K562 (cell line): ENCODE results near the gene PRDM12. TPM values are rescaled to one million over a fixed set of nuclear protein-coding genes. Genes with fewer than 3 reads are reported as not detected.

Experiments used
- BCL6 ChIP-seq: fragments of 250-450 bp; sonication (Bioruptor Pico); IDR thresholded peaks from 2 replicates; pipeline ENCODE4 v1.4.0; 2020
- BRCA1 ChIP-seq, 2 experiments: fragments of 450-650 bp in 1 of 2; sonication (generic) in 1 of 2; formaldehyde crosslinking in 1 of 2; IDR thresholded peaks; 2 replicates each; pipeline versions ENCODE4 v1.5.0 to v1.6.1; 2017 to 2020; ENCODE audit warnings: mild to moderate bottlenecking in 1 of 2, missing genetic modification reagents in 1 of 2
- CCAR2 ChIP-seq: fragments of 200-400 bp; formaldehyde crosslinking; IDR thresholded peaks from 2 replicates; pipeline ENCODE4 v1.6.1; 2017; ENCODE audit warnings: mild to moderate bottlenecking, low read depth, low read length
- EGR1 ChIP-seq: fragments of 450-650 bp; conservative IDR thresholded peaks from 2 replicates; pipeline ENCODE4 v1.6.1; 2017; ENCODE audit warnings: mild to moderate bottlenecking
- ETV5 ChIP-seq: sonication (generic); formaldehyde crosslinking; IDR thresholded peaks from 2 replicates; pipeline ENCODE4 v1.4.0; 2020; ENCODE audit warnings: low read depth, mild to moderate bottlenecking, missing genetic modification reagents
- ETV6 ChIP-seq, 3 experiments: fragments of 150-350 bp in 1 of 3; sonication (generic) in 1 of 3; formaldehyde crosslinking in 1 of 3; IDR thresholded peaks; 2 replicates each; pipeline versions ENCODE4 v1.6.1 to v1.8.0; 2014 to 2022; ENCODE audit warnings: borderline replicate concordance in 2 of 3, low read depth in 2 of 3, antibody characterized with exemption in 1 of 3, low read length in 1 of 3, mild to moderate bottlenecking in 1 of 3, missing genetic modification reagents in 1 of 3
- ILF3 ChIP-seq: fragments of 450-650 bp; IDR thresholded peaks from 2 replicates; pipeline ENCODE4 v1.6.1; 2018; ENCODE audit warnings: antibody characterized with exemption, mild to moderate bottlenecking, moderate library complexity, borderline replicate concordance
- JUN ChIP-seq, 2 experiments: sonication (generic) in 1 of 2; formaldehyde crosslinking in 1 of 2; IDR thresholded peaks; 2 replicates each; pipeline versions ENCODE4 v1.6.1 to v1.8.0; 2012 to 2022; ENCODE audit warnings: borderline replicate concordance in 2 of 2, mild to moderate bottlenecking in 2 of 2, improper control_type of control experiment in 1 of 2, low read depth in 1 of 2, low read length in 1 of 2, missing genetic modification reagents in 1 of 2
- JUND ChIP-seq, 2 experiments: IDR thresholded peaks; 2 replicates in 1 of 2; 3 replicates in 1 of 2; pipeline ENCODE4 v1.6.1; 2011; ENCODE audit warnings: borderline replicate concordance in 2 of 2, low read depth in 2 of 2, low read length in 2 of 2, improper control_type of control experiment in 1 of 2, missing biosample characterization in 1 of 2, missing genetic modification characterization in 1 of 2, missing genetic modification reagents in 1 of 2
- KAT8 ChIP-seq: fragments of 450-650 bp; IDR thresholded peaks from 2 replicates; pipeline ENCODE4 v1.6.1; 2016; ENCODE audit warnings: low read depth, mild to moderate bottlenecking
- LEF1 ChIP-seq: fragments of 450-650 bp; IDR thresholded peaks from 2 replicates; pipeline ENCODE4 v1.6.1; 2016; ENCODE audit warnings: mild to moderate bottlenecking
- MIER1 ChIP-seq: fragments of 450-650 bp; IDR thresholded peaks from 2 replicates; pipeline ENCODE4 v1.6.1; 2016; ENCODE audit warnings: antibody characterized with exemption, mild to moderate bottlenecking, low read depth
- NCOA1 ChIP-seq: fragments of 450-650 bp; IDR thresholded peaks from 2 replicates; pipeline ENCODE4 v1.6.1; 2016; ENCODE audit warnings: low read depth
- PML ChIP-seq: IDR thresholded peaks from 2 replicates; pipeline ENCODE4 v1.6.1; 2012; ENCODE audit warnings: low read length, inconsistent platforms
- SAFB ChIP-seq: fragments of 200-400 bp; formaldehyde crosslinking; IDR thresholded peaks from 2 replicates; pipeline ENCODE4 v1.6.1; 2017; ENCODE audit warnings: low read depth, low read length, borderline replicate concordance
- TFAM ChIP-seq: fragments of 250-450 bp; sonication (Bioruptor Pico); conservative IDR thresholded peaks from 2 replicates; pipeline ENCODE4 v1.5.0; 2021; ENCODE audit warnings: mild to moderate bottlenecking, moderate library complexity
- TRIM24 ChIP-seq, 2 experiments: fragments of 450-650 bp; IDR thresholded peaks; 2 replicates each; pipeline ENCODE4 v1.6.1; 2016
- WHSC1 ChIP-seq: IDR thresholded peaks from one replicate; pipeline ENCODE4 v1.6.1; 2012; ENCODE audit warnings: low read length, control low read depth, inconsistent platforms
- ZBED1 ChIP-seq: IDR thresholded peaks from 2 replicates; pipeline ENCODE4 v1.6.1; 2014
- ZNF143 ChIP-seq: sonication (generic); formaldehyde crosslinking; IDR thresholded peaks from 2 replicates; pipeline ENCODE4 v1.9.0; 2022; ENCODE audit warnings: mild to moderate bottlenecking, missing genetic modification reagents
- polyA plus RNA-seq, 8 experiments: library from polyadenylated mRNA; depleted of rRNA in 4 of 8; stranded (reverse) in 5 of 8; unstranded in 3 of 8; fragments of >200 nt; fragmentation: Nextera tagmentation in 2 of 8; fragmentation: Illumina TruSeq in 1 of 8; extraction: Ambion mirVana in 2 of 8; extraction: Trizol in 1 of 8; gene quantifications; 2 replicates each; pipeline versions ENCODE4 v1.2.1 to v1.2.3, GENCODE V29; 2011 to 2014; ENCODE audit warnings: inconsistent platforms in 1 of 8, missing spikeins in 1 of 8
- total RNA-seq, 7 experiments: library from RNA; depleted of rRNA in 6 of 7; stranded (reverse); fragments of >200 nt in 6 of 7; fragmentation: Illumina TruSeq in 2 of 7; extraction: Trizol in 2 of 7; gene quantifications; 2 replicates each; pipeline versions ENCODE4 v1.2.1 to v1.2.3, GENCODE V29; 2011 to 2021; ENCODE audit warnings: low replicate concordance in 1 of 7
- TF ChIP-seq, protein P1 (sequence below): fragments of 250-450 bp; sonication (Bioruptor Pico); IDR thresholded peaks from 2 replicates; pipeline ENCODE4 v1.8.0; 2021; ENCODE audit warnings: mild to moderate bottlenecking, moderate library complexity
- TF ChIP-seq, protein P2 (sequence below): fragments of 250-450 bp; sonication (Bioruptor Pico); IDR thresholded peaks from 2 replicates; pipeline ENCODE4 v1.8.0; 2021; ENCODE audit warnings: borderline replicate concordance, mild to moderate bottlenecking, moderate library complexity; ENCODE audit not compliant: poor library complexity, severe bottlenecking
- TF ChIP-seq, protein P3 (sequence below): conservative IDR thresholded peaks from 2 replicates; pipeline ENCODE4 v1.6.1; 2011; ENCODE audit warnings: low read depth, mild to moderate bottlenecking, low read length; ENCODE audit not compliant: control insufficient read depth

The PRDM12 gene
- total and polyA plus RNA-seq, 9 of the 15 experiments (the other 6 are each of a cell fraction or from before 2014, with no cell fraction given), result 0.04 to 0.22 (median 0.07) TPM; not detected in 3

- TF ChIP-seq, protein P1, sequence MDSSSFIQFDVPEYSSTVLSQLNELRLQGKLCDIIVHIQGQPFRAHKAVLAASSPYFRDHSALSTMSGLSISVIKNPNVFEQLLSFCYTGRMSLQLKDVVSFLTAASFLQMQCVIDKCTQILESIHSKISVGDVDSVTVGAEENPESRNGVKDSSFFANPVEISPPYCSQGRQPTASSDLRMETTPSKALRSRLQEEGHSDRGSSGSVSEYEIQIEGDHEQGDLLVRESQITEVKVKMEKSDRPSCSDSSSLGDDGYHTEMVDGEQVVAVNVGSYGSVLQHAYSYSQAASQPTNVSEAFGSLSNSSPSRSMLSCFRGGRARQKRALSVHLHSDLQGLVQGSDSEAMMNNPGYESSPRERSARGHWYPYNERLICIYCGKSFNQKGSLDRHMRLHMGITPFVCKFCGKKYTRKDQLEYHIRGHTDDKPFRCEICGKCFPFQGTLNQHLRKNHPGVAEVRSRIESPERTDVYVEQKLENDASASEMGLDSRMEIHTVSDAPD (CRISPR knock-in tag), result no peak
- TF ChIP-seq BCL6 (CRISPR knock-in tag) (no peak), ILF3 (no peak), LEF1 (no peak), JUN (IDR thresholded peaks at IDR 0.05; ENCODE audit: borderline replicate concordance, low read depth, low read length) (peak; percentile 5; the same call in 1 of the 2 replicates), JUN (CRISPR knock-in tag; IDR thresholded peaks at IDR 0.05; ENCODE audit: borderline replicate concordance) (no peak), EGR1 (no peak), TFAM (CRISPR knock-in tag) (no peak), ETV5 (peak; percentile 57; the same call in 1 of the 2 replicates), NCOA1 (no peak), SAFB (no peak; the same call in 1 of the 2 replicates), ETV6 (IDR thresholded peaks at IDR 0.05; ENCODE audit: borderline replicate concordance in 1 of 2, low read depth in 2 of 2, low read length in 1 of 2) (no peak), ETV6 (CRISPR knock-in tag; IDR thresholded peaks at IDR 0.05; ENCODE audit: borderline replicate concordance) (no peak), ZBED1 (no peak), CCAR2 (no peak), JUND (IDR thresholded peaks at IDR 0.05; ENCODE audit: borderline replicate concordance, low read depth, low read length) (peak; percentile 29; the same call in 1 of the 2 replicates), JUND (tag; IDR thresholded peaks at IDR 0.05; ENCODE audit: borderline replicate concordance, low read depth, low read length) (no peak), KAT8 (no peak), WHSC1 (no peak), PML (peak; percentile 84), BRCA1 (IDR thresholded peaks at IDR 0.05) (no peak), BRCA1 (CRISPR knock-in tag; IDR thresholded peaks at IDR 0.05) (no peak), MIER1 (no peak), TRIM24 (IDR thresholded peaks at IDR 0.05) (no peak), ZNF143 (CRISPR knock-in tag) (no peak)
- TF ChIP-seq, protein P2, sequence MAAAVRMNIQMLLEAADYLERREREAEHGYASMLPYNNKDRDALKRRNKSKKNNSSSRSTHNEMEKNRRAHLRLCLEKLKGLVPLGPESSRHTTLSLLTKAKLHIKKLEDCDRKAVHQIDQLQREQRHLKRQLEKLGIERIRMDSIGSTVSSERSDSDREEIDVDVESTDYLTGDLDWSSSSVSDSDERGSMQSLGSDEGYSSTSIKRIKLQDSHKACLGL (CRISPR knock-in tag), result peak; percentile 56
- TF ChIP-seq, protein P3, sequence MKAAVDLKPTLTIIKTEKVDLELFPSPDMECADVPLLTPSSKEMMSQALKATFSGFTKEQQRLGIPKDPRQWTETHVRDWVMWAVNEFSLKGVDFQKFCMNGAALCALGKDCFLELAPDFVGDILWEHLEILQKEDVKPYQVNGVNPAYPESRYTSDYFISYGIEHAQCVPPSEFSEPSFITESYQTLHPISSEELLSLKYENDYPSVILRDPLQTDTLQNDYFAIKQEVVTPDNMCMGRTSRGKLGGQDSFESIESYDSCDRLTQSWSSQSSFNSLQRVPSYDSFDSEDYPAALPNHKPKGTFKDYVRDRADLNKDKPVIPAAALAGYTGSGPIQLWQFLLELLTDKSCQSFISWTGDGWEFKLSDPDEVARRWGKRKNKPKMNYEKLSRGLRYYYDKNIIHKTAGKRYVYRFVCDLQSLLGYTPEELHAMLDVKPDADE, result peak; percentile 74
Observed at GRCh38 chr9:130693426-130694191, 29.2 kb downstream of the PRDM12 start, which contains the start of gene EXOSC2 (continued).
